Measurements from ENCODE around the gene MADCAM1.

MADCAM1 gene

GRCh38 chr19:508204-509150, 12.2 kb downstream of the MADCAM1 start:
- DNase-seq = no peak

GRCh38 chr19:510606-511100, 14.4 kb downstream of the MADCAM1 start:
- DNase-seq = peak; percentile 36

- no peak for DNase-seq
Observed at GRCh38 chr19:511101-511851, 15.0 kb downstream of the MADCAM1 start.

- DNase-seq = no peak
Observed at GRCh38 chr19:512547-513365, 16.5 kb downstream of the MADCAM1 start.

- DNase-seq = no peak
Observed at GRCh38 chr19:513368-514165, 17.3 kb downstream of the MADCAM1 start.

- DNase-seq = no peak
Observed at GRCh38 chr19:514166-514663, 17.9 kb downstream of the MADCAM1 start.

GRCh38 chr19:517721-518597, 21.7 kb downstream of the MADCAM1 start:
- no peak for DNase-seq

GRCh38 chr19:518598-519231, 22.4 kb downstream of the MADCAM1 start:
- DNase-seq = no peak

- DNase-seq = no peak
Observed at GRCh38 chr19:519449-519865, 23.2 kb downstream of the MADCAM1 start.

- no peak for DNase-seq
Observed at GRCh38 chr19:522726-523125, 26.4 kb downstream of the MADCAM1 start.

- no peak for DNase-seq
Observed at GRCh38 chr19:524062-524674, 27.9 kb downstream of the MADCAM1 start.

GRCh38 chr19:525029-525428, 28.7 kb downstream of the MADCAM1 start:
- no peak for DNase-seq

- DNase-seq = no peak
Observed at GRCh38 chr19:525857-526419, 29.7 kb downstream of the MADCAM1 start.

- DNase-seq = no peak
Observed at GRCh38 chr19:530134-531008, 34.1 kb downstream of the MADCAM1 start.

GRCh38 chr19:531009-531752, 34.9 kb downstream of the MADCAM1 start:
- peak; percentile 73 for DNase-seq

GRCh38 chr19:531753-532560, 35.7 kb downstream of the MADCAM1 start, which contains the start of gene CDC34:
TSS of gene CDC34 (plus strand) at chr19:531760. CDS start at chr19:531932, 172 bp downstream.
- DNase-seq = no peak

Data from GOT3 (cell line).